Activated CD4-positive, alpha-beta T cell treated with anti-CD3 and anti-CD28 coated beads for 36 hours (primary cell): Measurements from ENCODE around the gene OSBPL8. TPM values are rescaled to one million over a fixed set of nuclear protein-coding genes. Genes with fewer than 3 reads are reported as not detected.
"Not testable (repeated sequence)": the region's sequence is repeated elsewhere in the genome, so short reads cannot be mapped to it uniquely, and the experiment has no call there.

Source experiments
- ATAC-seq: fragments of 200-7000 bp; cut with Tn5 transposase; one replicate; pipeline ENCODE4 v1.10.0; 2021; ENCODE audit warnings: mild to moderate bottlenecking, moderate library complexity
- CTCF ChIA-PET: fragments of 350-600 bp; sonication (Branson Sonifier 250); formaldehyde crosslinking; loops from one replicate; lab custom pipeline; 2021; ENCODE audit warnings: antibody characterized with exemption; lab: Charles Lee
- POLR2A ChIA-PET: fragments of 350-600 bp; sonication (Branson Sonifier 250); formaldehyde crosslinking; loops from one replicate; lab custom pipeline; 2021; ENCODE audit warnings: antibody characterized with exemption, inconsistent platforms; lab: Charles Lee
- DNase-seq: peaks from one replicate; pipeline ENCODE4 v3.0.0-alpha.2; 2020
- H3K27ac Mint-ChIP-seq: one replicate; pipeline ENCODE4 v1.8.0; 2021; ENCODE audit warnings: mixed read lengths
- H3K27me3 Mint-ChIP-seq: one replicate; pipeline ENCODE4 v1.8.0; 2021; ENCODE audit warnings: mixed read lengths
- H3K36me3 Mint-ChIP-seq: one replicate; pipeline ENCODE4 v1.8.0; 2021; ENCODE audit warnings: low read depth, mixed read lengths
- H3K4me1 Mint-ChIP-seq: one replicate; pipeline ENCODE4 v1.8.0; 2021; ENCODE audit warnings: mixed read lengths
- H3K4me3 Mint-ChIP-seq: one replicate; pipeline ENCODE4 v1.8.0; 2021; ENCODE audit warnings: mild to moderate bottlenecking, moderate library complexity, mixed read lengths
- H3K9me3 Mint-ChIP-seq: one replicate; pipeline ENCODE4 v1.8.0; 2021; ENCODE audit warnings: low read depth, mixed read lengths
- intact Hi-C, 2 experiments: fragments of 100-400 bp; cut with DNase I in 1 of 2; cut with micrococcal nuclease in 1 of 2; formaldehyde crosslinking; loops; one replicate each; pipeline versions ENCODE4 v1.14.2 to v1.15.1; 2022 to 2024; cut with DNase I, micrococcal nuclease
- total RNA-seq, 2 experiments: library from RNA; stranded (reverse); gene quantifications; one replicate each; pipeline ENCODE4 v1.2.3, GENCODE V29; 2021

Gene OSBPL8
- total RNA-seq, 2 experiments from 2014 or later, result 70.2 to 78.5 TPM

DNA sequence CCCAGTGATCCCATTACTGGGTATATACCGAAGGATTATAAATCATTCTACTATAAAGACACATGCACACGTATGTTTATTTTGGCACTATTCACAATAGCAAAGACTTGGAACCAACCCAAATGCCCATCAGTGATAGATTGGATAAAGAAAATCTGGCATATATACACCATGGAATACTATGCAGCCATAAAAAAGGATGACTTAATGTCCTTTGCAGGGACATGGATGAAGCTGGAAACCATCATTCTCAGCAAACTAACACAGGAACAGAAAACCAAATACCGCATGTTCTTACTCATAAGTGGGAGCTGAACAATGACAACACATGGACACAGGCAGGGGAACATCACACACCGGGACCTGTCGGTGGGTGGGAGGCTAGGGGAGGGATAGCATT, 195.4 kb downstream of the OSBPL8 start:
- H3K4me3 Mint-ChIP-seq, H3K27ac Mint-ChIP-seq, DNase-seq, intact Hi-C loops, ATAC-seq, POLR2A ChIA-PET, H3K4me1 Mint-ChIP-seq, CTCF ChIA-PET, H3K27me3 Mint-ChIP-seq: not testable (repeated sequence)
- H3K9me3 Mint-ChIP-seq, result peaks cover 14% of the 10 kb centered on the region
- peaks cover 60% of the 10 kb centered on the region for H3K36me3 Mint-ChIP-seq

DNA sequence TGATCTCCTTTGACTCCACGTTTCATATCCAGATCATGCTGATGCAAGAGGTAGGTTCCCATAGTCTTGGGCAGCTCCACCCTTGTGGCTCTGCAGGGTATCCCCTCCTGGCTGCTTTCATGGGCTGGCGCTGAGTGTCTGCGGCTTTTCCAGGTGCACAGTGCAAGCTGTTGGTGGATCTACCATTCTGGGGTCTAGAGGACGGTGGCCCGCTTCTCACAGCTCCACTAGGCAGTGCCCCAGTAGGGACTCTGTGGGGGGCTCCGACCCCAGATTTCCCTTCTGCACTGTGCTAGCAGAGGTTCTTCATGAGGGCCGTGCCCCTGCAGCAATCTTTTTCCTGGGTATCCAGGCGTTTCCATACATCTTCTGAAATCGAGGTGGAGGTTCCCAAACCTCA, 199.3 kb downstream of the OSBPL8 start:
- ATAC-seq (no peak), DNase-seq (no peak)
- H3K9me3 Mint-ChIP-seq, result peaks cover 5% of the 10 kb centered on the region
- CTCF ChIA-PET, result interaction anchor here (0.7 kb wide), 1 partner anchor 9 kb away, joined by 4 read pairs; no protein-coding TSS in a partner anchor
- POLR2A ChIA-PET, result no interaction called here
- H3K4me1 Mint-ChIP-seq, result no peaks in the 10 kb centered on the region
- no peak overlapping the region for H3K27ac Mint-ChIP-seq
- no peaks in the 10 kb centered on the region for H3K27me3 Mint-ChIP-seq
- no peak overlapping the region for H3K4me3 Mint-ChIP-seq
- intact Hi-C loops, result no loop called here
- peaks cover 35% of the 10 kb centered on the region for H3K36me3 Mint-ChIP-seq

DNA sequence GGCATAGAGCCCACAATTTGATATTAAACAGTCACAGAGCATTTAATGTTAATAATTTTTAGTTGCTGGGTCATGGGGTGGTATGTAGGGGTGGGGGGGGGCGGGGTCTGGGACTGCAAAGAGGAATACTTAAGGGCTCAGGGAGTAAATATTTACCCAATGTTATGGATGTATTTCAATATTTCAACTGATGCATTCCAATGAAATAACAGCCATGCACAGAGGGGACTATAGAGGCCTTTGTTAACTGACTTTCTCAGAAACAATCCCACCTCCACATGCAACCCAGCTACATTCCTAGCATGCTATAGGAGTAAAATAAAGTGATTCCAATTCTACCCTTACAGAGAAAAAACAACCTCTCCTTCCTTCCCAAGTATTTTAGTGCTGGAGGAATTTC, 203.5 kb downstream of the OSBPL8 start:
- intact Hi-C loops, result no loop called here
- Mint-ChIP-seq H3K27me3 (no peaks in the 10 kb centered on the region), H3K27ac (no peak overlapping the region), H3K4me1 (no peaks in the 10 kb centered on the region), H3K36me3 (peaks cover 12% of the 10 kb centered on the region), H3K4me3 (no peak overlapping the region), H3K9me3 (no peaks in the 10 kb centered on the region)
- no peak for ATAC-seq
- no peak for DNase-seq
- CTCF ChIA-PET, result interaction anchor here (1.7 kb wide), 1 partner anchor 8 kb away, joined by 7 read pairs; the partner anchor contains the start of gene BBS10
- POLR2A ChIA-PET, result no interaction called here

DNA sequence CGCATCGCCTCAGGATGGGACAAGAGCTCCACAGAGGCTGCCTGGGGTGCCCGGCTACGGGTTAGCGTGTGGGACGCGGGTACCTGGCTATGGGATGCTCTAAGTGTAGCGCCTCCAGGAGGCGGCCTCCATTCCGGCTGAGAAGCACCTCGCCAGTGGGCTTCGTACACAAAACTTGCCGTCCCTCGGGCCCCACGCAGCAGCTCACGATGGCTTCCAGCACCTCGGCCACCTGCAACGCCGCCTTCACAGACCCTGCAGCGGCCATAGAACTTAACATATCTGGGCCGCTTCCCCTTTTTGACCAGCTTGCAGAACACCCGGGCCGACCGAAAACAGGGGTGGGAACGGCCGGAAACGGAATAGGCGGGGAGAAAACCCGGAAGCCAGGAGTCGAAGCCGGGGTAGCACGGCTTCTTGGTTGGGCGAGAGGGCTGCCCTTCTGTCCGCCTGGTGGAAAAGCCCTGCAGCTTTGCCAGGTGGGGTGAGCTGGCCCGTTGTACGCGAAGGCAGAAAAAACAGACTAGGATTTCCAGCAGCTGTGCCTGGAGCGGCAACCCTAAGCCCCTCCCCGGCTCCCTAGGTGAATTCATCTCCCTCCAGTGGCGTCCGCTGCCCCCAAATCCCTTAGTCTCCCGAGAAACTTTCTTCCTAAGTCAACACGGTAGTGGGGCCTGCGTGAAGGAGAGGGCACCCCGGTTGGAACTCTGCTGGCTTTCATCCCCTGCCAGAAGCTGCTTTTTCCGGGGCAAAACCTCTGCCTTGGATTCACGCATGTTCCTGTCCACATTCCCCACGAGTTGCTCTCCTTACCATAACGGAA, 211.3 kb downstream of the OSBPL8 start, which contains the start of gene BBS10:
BBS10 (minus strand) TSS at position 337 of the 823 bp plus-strand sequence; CDS start at position 280, 57 bp downstream.
- peaks cover 21% of the 10 kb centered on the region for H3K4me1 Mint-ChIP-seq
- H3K27me3 Mint-ChIP-seq, result no peaks in the 10 kb centered on the region
- H3K9me3 Mint-ChIP-seq, result no peaks in the 10 kb centered on the region
- peaks cover 3% of the 10 kb centered on the region for H3K36me3 Mint-ChIP-seq
- peak; percentile 92 for DNase-seq
- peak within 1 kb of the TSS; percentile 88 for H3K4me3 Mint-ChIP-seq
- ATAC-seq, result peak; percentile 93
- peak within 1 kb of the TSS; percentile 94 for H3K27ac Mint-ChIP-seq
- intact Hi-C loops, result loop anchor here (1.0 to 10.0 kb wide), 13 partner anchors 107 to 1013 kb away; partner anchors contain the start of genes CAPS2 (in 2 of the 2), GLIPR1 (in 2 of the 2), GLIPR1L1 (in 2 of the 2) and NAP1L1 (in 2 of the 2)
- POLR2A ChIA-PET, result interaction anchor here (0.6 to 1.2 kb wide), 2 partner anchors 73 to 269 kb away, joined by 3 to 6 read pairs; no protein-coding TSS in a partner anchor
- CTCF ChIA-PET, result interaction anchor here (0.6 to 2.5 kb wide), 17 partner anchors 8 to 865 kb away, joined by 3 to 18 read pairs (median 3); partner anchors contain the start of gene KRR1

DNA sequence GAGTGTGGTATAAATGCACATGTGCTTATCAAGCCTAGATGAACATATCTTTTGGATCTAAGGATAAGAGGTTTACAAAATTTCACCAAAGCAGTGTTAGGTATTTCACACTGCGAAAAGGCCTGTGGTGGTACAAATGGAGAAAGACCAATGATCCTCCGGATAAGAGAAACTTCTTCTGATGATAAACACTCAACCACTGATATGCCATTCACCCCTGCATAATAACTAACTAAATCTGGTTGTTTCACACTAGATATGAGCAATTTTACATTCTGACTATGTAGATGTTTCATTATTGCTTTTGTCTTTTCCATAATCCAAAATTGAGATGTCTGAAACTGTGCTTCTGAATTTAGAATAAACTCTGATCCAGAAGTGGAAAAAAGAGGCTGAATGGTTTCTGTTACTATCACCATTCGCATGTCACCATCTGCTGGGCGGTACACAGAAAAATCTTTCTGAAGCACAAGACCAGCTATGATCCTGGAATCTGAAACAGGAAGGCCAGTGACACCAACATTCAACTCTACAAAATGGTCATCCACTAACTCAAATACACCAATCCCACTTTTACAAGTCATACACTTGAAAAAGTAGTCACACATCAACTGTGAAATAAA, 212.7 kb downstream of the OSBPL8 start:
- DNase-seq, result peak; percentile 49
- Mint-ChIP-seq H3K4me3 (peak overlapping the region; percentile 88), H3K36me3 (peaks cover 3% of the 10 kb centered on the region), H3K9me3 (no peaks in the 10 kb centered on the region), H3K27me3 (no peaks in the 10 kb centered on the region), H3K27ac (peak overlapping the region; percentile 94), H3K4me1 (peaks cover 24% of the 10 kb centered on the region)
- POLR2A ChIA-PET, result no interaction called here
- ATAC-seq, result peak; percentile 42
- CTCF ChIA-PET, result interaction anchor here (0.8 to 2.5 kb wide), 7 partner anchors 10 to 869 kb away, joined by 3 to 18 read pairs (median 5); no protein-coding TSS in a partner anchor
- intact Hi-C loops, result loop anchor here (1.0 to 10.0 kb wide), 13 partner anchors 72 to 1012 kb away; partner anchors contain the start of genes CAPS2 (in 2 of the 2), GLIPR1 (in 2 of the 2), GLIPR1L1 (in 2 of the 2) and OSBPL8 (in 1 of the 2)

DNA sequence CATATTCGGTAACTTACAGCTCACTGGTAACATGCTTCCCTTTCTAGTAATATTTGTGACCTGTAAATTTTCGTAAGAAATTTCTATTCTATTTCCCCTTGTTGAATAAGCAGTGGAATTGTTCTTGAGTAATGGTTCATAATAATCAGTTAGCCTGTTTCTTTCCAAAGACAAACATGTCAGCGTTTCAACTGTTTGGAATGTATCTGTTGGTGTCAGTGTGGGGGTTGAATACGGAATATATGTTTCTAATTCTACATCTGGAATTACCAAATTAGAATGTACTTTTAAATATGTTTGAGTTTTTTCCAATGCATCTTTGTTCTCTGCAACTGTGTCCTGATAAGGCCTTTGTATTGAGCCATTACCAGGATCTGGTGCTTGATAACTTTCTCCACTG, 213.3 kb downstream of the OSBPL8 start:
- ATAC-seq (no peak), DNase-seq (no peak)
- Mint-ChIP-seq H3K4me3 (no peak overlapping the region), H3K9me3 (no peaks in the 10 kb centered on the region), H3K4me1 (peaks cover 31% of the 10 kb centered on the region), H3K27ac (no peak overlapping the region), H3K27me3 (peaks cover 2% of the 10 kb centered on the region), H3K36me3 (peaks cover 3% of the 10 kb centered on the region)
- POLR2A ChIA-PET, result no interaction called here
- intact Hi-C loops, result loop anchor here (2.0 to 10.0 kb wide), 9 partner anchors 71 to 1011 kb away; partner anchors contain the start of genes CAPS2 (in 2 of the 2), GLIPR1 (in 2 of the 2), GLIPR1L1 (in 2 of the 2) and OSBPL8 (in 1 of the 2)
- CTCF ChIA-PET, result interaction anchor here (1.0 to 1.5 kb wide), 2 partner anchors 110 to 240 kb away, joined by 4 read pairs; no protein-coding TSS in a partner anchor

DNA sequence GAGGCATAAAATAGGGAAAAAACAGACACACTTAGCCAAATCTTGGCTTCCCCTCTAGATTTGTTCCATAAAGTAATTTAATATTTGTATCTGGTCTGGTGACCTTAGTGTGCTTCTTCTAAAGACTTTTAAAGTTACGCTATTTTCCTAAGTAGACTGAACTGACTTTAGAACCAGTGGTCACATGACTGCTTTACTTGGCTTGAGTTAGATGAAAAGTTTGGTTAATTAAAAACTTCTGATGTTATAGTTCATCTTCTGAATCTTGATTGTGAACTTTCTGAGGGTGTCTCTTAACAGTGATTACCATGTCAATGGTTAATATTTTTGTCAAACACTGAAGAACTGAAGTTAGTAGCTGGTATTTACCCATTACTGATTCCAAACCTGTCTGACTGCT, 214.0 kb downstream of the OSBPL8 start:
- Mint-ChIP-seq H3K27ac (no peak overlapping the region), H3K4me3 (no peak overlapping the region), H3K27me3 (peaks cover 2% of the 10 kb centered on the region), H3K4me1 (peaks cover 32% of the 10 kb centered on the region), H3K36me3 (peaks cover 2% of the 10 kb centered on the region), H3K9me3 (no peaks in the 10 kb centered on the region)
- ATAC-seq, result no peak
- ChIA-PET CTCF (interaction anchor here (0.6 to 1.5 kb wide), 3 partner anchors 111 to 311 kb away, joined by 3 to 4 read pairs (median 4); no protein-coding TSS in a partner anchor), POLR2A (interaction anchor here (0.5 kb wide), 1 partner anchor 218 kb away, joined by 4 read pairs; no protein-coding TSS in a partner anchor)
- DNase-seq, result no peak
- intact Hi-C loops, result loop anchor here (5.0 to 10.0 kb wide), 7 partner anchors 212 to 1011 kb away; partner anchors contain the start of genes CAPS2 (in 2 of the 2), GLIPR1 (in 2 of the 2), GLIPR1L1 (in 2 of the 2) and OSBPL8 (in 1 of the 2)

DNA sequence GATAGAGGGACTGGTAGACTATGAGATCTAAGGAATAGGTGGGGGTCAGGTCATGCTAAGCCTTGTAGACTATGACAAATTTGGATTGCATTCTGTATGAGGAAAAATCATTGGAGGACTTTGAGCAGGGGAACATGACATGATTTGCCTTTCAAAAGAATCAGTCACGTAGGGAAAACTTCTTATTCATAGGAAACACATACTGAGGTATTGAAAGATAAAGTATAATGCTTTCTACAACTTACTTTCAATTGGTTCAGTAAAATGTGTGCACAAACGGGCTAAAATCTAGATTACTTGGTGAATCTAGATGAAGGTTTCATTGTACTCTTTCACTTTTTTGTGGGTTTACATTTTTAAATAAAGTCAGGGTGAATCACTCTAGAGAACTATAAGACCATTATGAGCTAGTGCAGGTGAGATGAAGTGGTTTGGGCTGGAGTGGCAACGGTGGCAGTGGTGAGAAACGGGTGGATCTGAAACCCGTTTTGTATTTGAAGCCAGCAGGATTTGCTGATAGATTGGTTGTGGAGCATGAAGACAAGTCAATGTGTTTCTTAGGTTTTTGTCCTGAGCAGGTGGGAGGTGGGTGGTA, 218.0 kb downstream of the OSBPL8 start:
- DNase-seq (no peak), ATAC-seq (peak; percentile 36)
- Mint-ChIP-seq H3K4me1 (peaks cover 15% of the 10 kb centered on the region), H3K27me3 (peaks cover 9% of the 10 kb centered on the region), H3K9me3 (no peaks in the 10 kb centered on the region), H3K36me3 (no peaks in the 10 kb centered on the region), H3K4me3 (no peak overlapping the region), H3K27ac (no peak overlapping the region)
- ChIA-PET POLR2A (no interaction called here), CTCF (no interaction called here)
- intact Hi-C loops, result loop anchor here (10.0 kb wide), 2 partner anchors 243 to 1007 kb away; partner anchors contain the start of genes CAPS2 (in 2 of the 2) and GLIPR1L1 (in 2 of the 2)

DNA sequence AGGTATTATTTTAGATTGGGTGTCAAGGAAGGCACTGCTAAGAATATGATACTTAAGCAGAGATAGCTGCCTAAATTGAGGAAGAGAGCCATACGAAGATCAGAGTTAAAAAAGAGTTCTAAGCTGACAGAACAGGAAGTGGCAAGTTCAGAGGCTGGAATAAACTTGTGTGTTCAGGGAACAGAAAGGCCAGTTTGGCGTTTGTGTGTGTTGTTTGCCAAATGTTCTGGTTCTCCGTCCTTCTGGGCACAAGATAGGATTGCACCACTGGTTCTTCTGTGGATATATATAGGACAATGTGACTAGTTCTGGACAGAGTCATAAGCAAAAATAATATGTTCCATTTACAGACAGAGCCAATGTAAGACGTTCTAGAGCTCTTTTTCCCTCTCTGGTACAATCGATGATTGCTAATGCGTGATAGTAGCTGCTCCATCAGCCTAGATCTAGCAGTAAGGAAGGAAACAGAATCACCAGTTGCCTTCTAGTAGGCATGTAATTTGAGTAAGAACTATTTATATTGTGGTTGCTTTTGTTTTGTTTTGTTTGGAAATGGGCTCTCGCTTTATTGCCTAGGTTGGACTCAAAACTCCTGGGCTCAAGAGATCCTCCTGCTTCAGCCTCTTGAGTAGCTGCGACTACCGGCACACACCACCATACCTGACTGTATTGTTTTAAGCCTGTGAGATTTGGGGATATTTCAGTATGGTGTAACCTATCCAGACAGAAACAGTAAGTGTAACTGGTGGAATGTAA, 218.7 kb downstream of the OSBPL8 start:
- ChIA-PET CTCF (no interaction called here), POLR2A (no interaction called here)
- Mint-ChIP-seq H3K36me3 (no peaks in the 10 kb centered on the region), H3K27me3 (peaks cover 9% of the 10 kb centered on the region), H3K9me3 (no peaks in the 10 kb centered on the region), H3K4me1 (peaks cover 11% of the 10 kb centered on the region), H3K27ac (no peak overlapping the region), H3K4me3 (no peak overlapping the region)
- no peak for DNase-seq
- intact Hi-C loops, result loop anchor here (10.0 kb wide), 2 partner anchors 244 to 1006 kb away; partner anchors contain the start of genes CAPS2 (in 2 of the 2) and GLIPR1L1 (in 2 of the 2)
- no peak for ATAC-seq

DNA sequence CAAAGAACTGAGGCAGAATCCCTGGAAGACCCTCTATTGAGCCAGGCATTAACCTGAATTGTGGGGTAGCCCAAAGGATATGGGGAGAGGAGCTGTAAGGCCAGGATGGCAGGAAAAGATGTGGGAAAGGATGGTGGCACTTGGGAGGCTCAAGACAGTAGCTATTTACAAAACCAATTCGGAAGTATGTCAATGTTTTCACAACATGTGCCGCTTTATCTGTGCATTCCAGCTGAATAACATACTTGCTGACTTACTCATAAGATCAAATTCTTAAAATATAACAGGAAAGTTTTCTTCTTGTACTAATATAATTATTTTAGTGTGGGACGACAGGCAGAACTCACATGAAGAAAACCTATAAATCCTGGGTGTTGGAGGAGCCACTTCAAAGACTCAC, 222.0 kb downstream of the OSBPL8 start:
- Mint-ChIP-seq H3K27ac (no peak overlapping the region), H3K36me3 (no peaks in the 10 kb centered on the region), H3K27me3 (peaks cover 18% of the 10 kb centered on the region), H3K4me3 (no peak overlapping the region), H3K9me3 (no peaks in the 10 kb centered on the region), H3K4me1 (peaks cover 11% of the 10 kb centered on the region)
- intact Hi-C loops, result no loop called here
- ChIA-PET POLR2A (no interaction called here), CTCF (no interaction called here)
- ATAC-seq (no peak), DNase-seq (no peak)
